B cell (primary cell): Measurements from ENCODE around the gene BROX. TPM values are rescaled to one million over a fixed set of nuclear protein-coding genes. Genes with fewer than 3 reads are reported as not detected.

Experiments
- ATAC-seq: fragments of 200-7000 bp; cut with Tn5 transposase; one replicate; pipeline ENCODE4 v1.10.0; 2021; ENCODE audit warnings: low read depth, mild to moderate bottlenecking, moderate number of reproducible peaks, moderate library complexity
- CTCF ChIA-PET: fragments of 350-600 bp; sonication (Branson Sonifier 250); formaldehyde crosslinking; loops from one replicate; lab custom pipeline; 2021; ENCODE audit warnings: antibody characterized with exemption, inconsistent platforms; lab: Charles Lee
- POLR2A ChIA-PET: fragments of 350-600 bp; sonication (Branson Sonifier 250); formaldehyde crosslinking; loops from one replicate; lab custom pipeline; 2021; ENCODE audit warnings: antibody characterized with exemption; lab: Charles Lee
- DNase-seq: peaks from one replicate; pipeline ENCODE4 v3.0.0; 2013
- H2AFZ ChIP-seq: 2 replicates; pipeline ENCODE4 v1.6.1; 2012; ENCODE audit warnings: mild to moderate bottlenecking, low read depth, low read length; ENCODE audit not compliant: insufficient read depth, poor library complexity, severe bottlenecking
- H3K27ac ChIP-seq, 2 donors: 1 replicate in 1 of 2; 2 replicates in 1 of 2; pipeline ENCODE4 v1.5.1; 2012 to 2013; ENCODE audit warnings: low read length in 2 of 2, mild to moderate bottlenecking in 2 of 2, moderate library complexity in 1 of 2
- H3K27me3 ChIP-seq, 4 experiments: fragments of 200-600 bp in 1 of 4; sonication (generic) in 1 of 4; replicated peaks in 1 of 4; 1 replicate in 2 of 4; 2 replicates in 2 of 4; pipeline versions ENCODE4 v1.6.1 to v1.7.0; 2013 to 2016; ENCODE audit warnings: low read length in 3 of 4, mild to moderate bottlenecking in 2 of 4, mixed read lengths in 1 of 4, moderate library complexity in 1 of 4; ENCODE audit not compliant: insufficient read depth in 4 of 4, control insufficient read depth in 3 of 4; ENCODE audit errors: control extremely low read depth in 1 of 4
- H3K36me3 ChIP-seq, 2 experiments: replicated peaks in 1 of 2; 1 replicate in 1 of 2; 2 replicates in 1 of 2; pipeline versions ENCODE4 v1.6.1 to v1.7.1; 2013; ENCODE audit warnings: low read length in 1 of 2; ENCODE audit not compliant: insufficient read depth in 2 of 2, control insufficient read depth in 1 of 2; ENCODE audit errors: control extremely low read depth in 1 of 2, extremely low read depth in 1 of 2
- H3K4me1 ChIP-seq, 2 donors: fragments of 200-600 bp in 1 of 2; sonication (generic) in 1 of 2; 1 replicate in 1 of 2; 2 replicates in 1 of 2; pipeline versions ENCODE4 v1.5.1 to v1.6.1; 2013 to 2017; ENCODE audit warnings: low read length in 2 of 2; ENCODE audit not compliant: control insufficient read depth in 2 of 2, insufficient read depth in 2 of 2
- H3K4me2 ChIP-seq: replicated peaks from 2 replicates; pipeline ENCODE3; 2012; ENCODE audit warnings: mild to moderate bottlenecking, low read depth, low read length; ENCODE audit not compliant: poor library complexity, severe bottlenecking
- H3K4me3 ChIP-seq, 5 experiments: fragments of 200-600 bp in 1 of 5; sonication (generic) in 1 of 5; 1 replicate in 3 of 5; 2 replicates in 2 of 5; pipeline versions ENCODE4 v1.5.1 to v1.7.0; 2011 to 2016; ENCODE audit warnings: low read length in 4 of 5, mild to moderate bottlenecking in 4 of 5, low read depth in 2 of 5, control low read depth in 1 of 5, moderate library complexity in 1 of 5; ENCODE audit not compliant: insufficient read depth in 1 of 5; ENCODE audit errors: control extremely low read depth in 1 of 5, extremely low read depth in 1 of 5
- H3K79me2 ChIP-seq: fragments of 200-600 bp; sonication (generic); one replicate; pipeline ENCODE4 v1.6.0; 2016; ENCODE audit warnings: low read length; ENCODE audit not compliant: control insufficient read depth, insufficient read depth
- H3K9ac ChIP-seq: fragments of 200-600 bp; sonication (generic); 2 replicates; pipeline ENCODE4 v1.6.1; 2017; ENCODE audit warnings: mild to moderate bottlenecking, low read length, moderate library complexity
- H3K9me3 ChIP-seq, 3 donors: one replicate each; pipeline versions ENCODE4 v1.6.1 to v1.7.1; 2013; ENCODE audit warnings: low read length in 2 of 3; ENCODE audit not compliant: control insufficient read depth in 2 of 3, insufficient read depth in 1 of 3; ENCODE audit errors: control extremely low read depth in 1 of 3
- H4K20me1 ChIP-seq: 2 replicates; pipeline ENCODE4 v1.6.0; 2012; ENCODE audit warnings: mild to moderate bottlenecking, low read length; ENCODE audit not compliant: insufficient read depth, control insufficient read depth, poor library complexity, severe bottlenecking
- H3K27ac Mint-ChIP-seq: one replicate; pipeline ENCODE4 v1.8.0; 2021; ENCODE audit warnings: mixed read lengths
- H3K27me3 Mint-ChIP-seq: one replicate; pipeline ENCODE4 v1.8.0; 2021; ENCODE audit warnings: mixed read lengths
- H3K4me1 Mint-ChIP-seq: one replicate; pipeline ENCODE4 v1.8.0; 2021; ENCODE audit warnings: mixed read lengths
- H3K4me3 Mint-ChIP-seq: one replicate; pipeline ENCODE4 v1.8.0; 2021; ENCODE audit warnings: mixed read lengths
- H3K9me3 Mint-ChIP-seq: one replicate; pipeline ENCODE4 v1.8.0; 2022; ENCODE audit warnings: mixed read lengths; ENCODE audit not compliant: insufficient read depth
- EZH2 ChIP-seq: IDR thresholded peaks from 2 replicates; pipeline ENCODE4 v1.6.1; 2012; ENCODE audit warnings: borderline replicate concordance, low read depth, mild to moderate bottlenecking, moderate library complexity, low read length; ENCODE audit not compliant: insufficient read depth, poor library complexity, severe bottlenecking
- WGBS: methylation state at CpG from one replicate; pipeline ENCODE4 v1.1.5; 2013; ENCODE audit warnings: missing lambda C conversion rate; ENCODE audit not compliant: insufficient coverage; 5-methylcytosine and 5-hydroxymethylcytosine counted together
- intact Hi-C: fragments of 100-400 bp; cut with micrococcal nuclease; formaldehyde crosslinking; loops from one replicate; pipeline ENCODE4 v1.10.0; 2022
- polyA plus RNA-seq: library from polyadenylated mRNA; depleted of rRNA; stranded (reverse); fragments of >200 nt; gene quantifications from 2 replicates; pipeline ENCODE4 v1.2.3, GENCODE V29; 2012
- total RNA-seq, 2 donors: library from RNA; stranded (reverse); fragments of 120-200 nt in 1 of 2; gene quantifications; 1 replicate in 1 of 2; 2 replicates in 1 of 2; pipeline versions ENCODE4 v1.2.3 to v1.2.4, GENCODE V29; 2013 to 2022
- TF ChIP-seq, protein P1 (sequence below): fragments of 200-600 bp; IDR thresholded peaks from one replicate; pipeline ENCODE4 v1.8.0; 2022; ENCODE audit warnings: antibody characterized with exemption, mild to moderate bottlenecking

BROX gene
- total and polyA plus RNA-seq, 2 donors (not counting 1 experiment from before 2014, with no cell fraction given): 8.7 to 57.8 TPM

DNA sequence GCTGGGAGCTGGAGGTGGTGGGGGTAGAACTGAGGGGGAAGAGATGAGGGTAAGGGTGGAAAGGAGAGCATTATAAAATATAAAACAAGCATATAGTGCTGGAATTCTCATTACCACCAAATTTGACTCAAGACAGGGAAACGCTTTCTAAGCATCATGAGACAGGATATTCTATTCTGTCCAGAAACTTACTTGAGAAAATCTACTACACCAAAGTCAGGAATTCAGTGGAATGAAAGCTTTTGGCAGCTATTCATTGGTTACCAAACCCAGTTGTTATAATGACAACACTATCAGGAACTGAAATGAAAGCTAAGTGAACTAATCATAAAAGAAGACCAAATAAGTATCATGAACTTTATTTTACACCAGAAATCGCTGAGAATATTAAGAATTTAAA, 14.5 kb upstream of the BROX start:
- H3K79me2 ChIP-seq: peaks cover 89% of the 10 kb centered on the region
- DNase-seq: no peak
- peaks cover 8 to 66% of the 10 kb centered on the region in 2 experiments for H3K36me3 ChIP-seq
- Mint-ChIP-seq H3K9me3 (no peaks in the 10 kb centered on the region), H3K4me1 (peaks cover 24% of the 10 kb centered on the region), H3K27ac (no peak overlapping the region), H3K4me3 (no peak overlapping the region), H3K27me3 (no peaks in the 10 kb centered on the region)
- no peak overlapping the region for H3K4me2 ChIP-seq
- H3K27ac ChIP-seq: no peak overlapping the region
- no peak for ATAC-seq
- H3K27me3 ChIP-seq: no peaks in the 10 kb centered on the region
- no peak overlapping the region for H2AFZ ChIP-seq
- peaks cover 0 to 1% (median 0%) of the 10 kb centered on the region in 3 donors for H3K9me3 ChIP-seq
- TF ChIP-seq, protein P1, sequence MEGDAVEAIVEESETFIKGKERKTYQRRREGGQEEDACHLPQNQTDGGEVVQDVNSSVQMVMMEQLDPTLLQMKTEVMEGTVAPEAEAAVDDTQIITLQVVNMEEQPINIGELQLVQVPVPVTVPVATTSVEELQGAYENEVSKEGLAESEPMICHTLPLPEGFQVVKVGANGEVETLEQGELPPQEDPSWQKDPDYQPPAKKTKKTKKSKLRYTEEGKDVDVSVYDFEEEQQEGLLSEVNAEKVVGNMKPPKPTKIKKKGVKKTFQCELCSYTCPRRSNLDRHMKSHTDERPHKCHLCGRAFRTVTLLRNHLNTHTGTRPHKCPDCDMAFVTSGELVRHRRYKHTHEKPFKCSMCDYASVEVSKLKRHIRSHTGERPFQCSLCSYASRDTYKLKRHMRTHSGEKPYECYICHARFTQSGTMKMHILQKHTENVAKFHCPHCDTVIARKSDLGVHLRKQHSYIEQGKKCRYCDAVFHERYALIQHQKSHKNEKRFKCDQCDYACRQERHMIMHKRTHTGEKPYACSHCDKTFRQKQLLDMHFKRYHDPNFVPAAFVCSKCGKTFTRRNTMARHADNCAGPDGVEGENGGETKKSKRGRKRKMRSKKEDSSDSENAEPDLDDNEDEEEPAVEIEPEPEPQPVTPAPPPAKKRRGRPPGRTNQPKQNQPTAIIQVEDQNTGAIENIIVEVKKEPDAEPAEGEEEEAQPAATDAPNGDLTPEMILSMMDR: no peak
- peaks cover 4 to 6% of the 10 kb centered on the region in 2 donors for H3K4me1 ChIP-seq
- no peak overlapping the region for H3K9ac ChIP-seq
- H4K20me1 ChIP-seq: peaks cover 71% of the 10 kb centered on the region
- CTCF ChIA-PET: interaction anchor here (1.0 kb wide), 1 partner anchor 383 kb away, joined by 3 read pairs; no protein-coding TSS in a partner anchor
- WGBS: no CpG with 5 or more reads among the region's 2 CpGs
- intact Hi-C loops: no loop called here
- H3K4me3 ChIP-seq: no peak overlapping the region
- POLR2A ChIA-PET: interaction anchor here (0.7 kb wide), 1 partner anchor 26 kb away, joined by 6 read pairs; no protein-coding TSS in a partner anchor

DNA sequence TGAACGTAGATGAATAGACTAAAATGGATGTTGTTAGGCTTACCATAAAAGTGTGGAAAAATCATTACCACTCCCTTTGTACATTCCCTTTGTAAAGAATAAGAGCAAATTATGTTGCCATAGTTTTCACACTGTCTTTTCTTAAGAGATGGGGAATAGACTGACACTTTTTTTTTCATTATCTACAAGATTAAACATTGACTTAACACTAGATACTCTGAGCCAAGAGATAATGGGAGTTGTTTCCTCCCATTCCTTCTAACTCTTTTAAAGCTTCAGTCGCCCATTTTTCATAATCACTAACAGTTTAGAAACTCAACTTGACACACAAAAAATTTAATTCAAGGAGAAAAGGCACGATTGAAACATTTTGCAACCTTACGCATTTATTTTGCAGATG, 10.2 kb upstream of the BROX start:
- 80% methylated on average over 1 of the region's 4 CpGs for WGBS
- Histone ChIP-seq H3K79me2 (peaks cover 97% of the 10 kb centered on the region), H3K4me1 (peaks cover 3 to 18% of the 10 kb centered on the region in 2 donors), H2AFZ (no peak overlapping the region), H4K20me1 (peaks cover 87% of the 10 kb centered on the region), H3K27ac (peak overlapping the region in 1 of 2 donors; percentile 28), H3K36me3 (peaks cover 13 to 69% of the 10 kb centered on the region in 2 experiments), H3K9ac (no peak overlapping the region), H3K4me2 (no peak overlapping the region), H3K9me3 (peaks cover 3 to 6% (median 6%) of the 10 kb centered on the region in 3 donors), H3K27me3 (no peaks in the 10 kb centered on the region), H3K4me3 (no peak overlapping the region)
- DNase-seq (no peak), ATAC-seq (no peak)
- intact Hi-C loops: no loop called here
- Mint-ChIP-seq H3K27ac (no peak overlapping the region), H3K4me3 (no peak overlapping the region), H3K4me1 (peaks cover 36% of the 10 kb centered on the region), H3K9me3 (peaks cover 3% of the 10 kb centered on the region), H3K27me3 (no peaks in the 10 kb centered on the region)
- POLR2A ChIA-PET: no interaction called here
- CTCF ChIA-PET: no interaction called here
- no peak for TF ChIP-seq EZH2
- TF ChIP-seq, protein P1: no peak
